B cell (primary cell): ENCODE data around the gene SNF8. TPM values are rescaled to one million over a fixed set of nuclear protein-coding genes. Genes with fewer than 3 reads are reported as not detected.
A peak's percentile ranks its signal among the peaks of the same experiment; 100 is the strongest.

Source experiments
- ATAC-seq: fragments of 200-7000 bp; cut with Tn5 transposase; one replicate; pipeline ENCODE4 v1.10.0; 2021; ENCODE audit warnings: low read depth, mild to moderate bottlenecking, moderate number of reproducible peaks, moderate library complexity
- CTCF ChIA-PET: fragments of 350-600 bp; sonication (Branson Sonifier 250); formaldehyde crosslinking; loops from one replicate; lab custom pipeline; 2021; ENCODE audit warnings: antibody characterized with exemption, inconsistent platforms; lab: Charles Lee
- POLR2A ChIA-PET: fragments of 350-600 bp; sonication (Branson Sonifier 250); formaldehyde crosslinking; loops from one replicate; lab custom pipeline; 2021; ENCODE audit warnings: antibody characterized with exemption; lab: Charles Lee
- DNase-seq: peaks from one replicate; pipeline ENCODE4 v3.0.0; 2013
- H2AFZ ChIP-seq: 2 replicates; pipeline ENCODE4 v1.6.1; 2012; ENCODE audit warnings: mild to moderate bottlenecking, low read depth, low read length; ENCODE audit not compliant: insufficient read depth, poor library complexity, severe bottlenecking
- H3K27ac ChIP-seq, 2 donors: 1 replicate in 1 of 2; 2 replicates in 1 of 2; pipeline ENCODE4 v1.5.1; 2012 to 2013; ENCODE audit warnings: low read length in 2 of 2, mild to moderate bottlenecking in 2 of 2, moderate library complexity in 1 of 2
- H3K27me3 ChIP-seq, 4 experiments: fragments of 200-600 bp in 1 of 4; sonication (generic) in 1 of 4; replicated peaks in 1 of 4; 1 replicate in 2 of 4; 2 replicates in 2 of 4; pipeline versions ENCODE4 v1.6.1 to v1.7.0; 2013 to 2016; ENCODE audit warnings: low read length in 3 of 4, mild to moderate bottlenecking in 2 of 4, mixed read lengths in 1 of 4, moderate library complexity in 1 of 4; ENCODE audit not compliant: insufficient read depth in 4 of 4, control insufficient read depth in 3 of 4; ENCODE audit errors: control extremely low read depth in 1 of 4
- H3K36me3 ChIP-seq, 2 experiments: replicated peaks in 1 of 2; 1 replicate in 1 of 2; 2 replicates in 1 of 2; pipeline versions ENCODE4 v1.6.1 to v1.7.1; 2013; ENCODE audit warnings: low read length in 1 of 2; ENCODE audit not compliant: insufficient read depth in 2 of 2, control insufficient read depth in 1 of 2; ENCODE audit errors: control extremely low read depth in 1 of 2, extremely low read depth in 1 of 2
- H3K4me1 ChIP-seq, 2 donors: fragments of 200-600 bp in 1 of 2; sonication (generic) in 1 of 2; 1 replicate in 1 of 2; 2 replicates in 1 of 2; pipeline versions ENCODE4 v1.5.1 to v1.6.1; 2013 to 2017; ENCODE audit warnings: low read length in 2 of 2; ENCODE audit not compliant: control insufficient read depth in 2 of 2, insufficient read depth in 2 of 2
- H3K4me2 ChIP-seq: replicated peaks from 2 replicates; pipeline ENCODE3; 2012; ENCODE audit warnings: mild to moderate bottlenecking, low read depth, low read length; ENCODE audit not compliant: poor library complexity, severe bottlenecking
- H3K4me3 ChIP-seq, 5 experiments: fragments of 200-600 bp in 1 of 5; sonication (generic) in 1 of 5; 1 replicate in 3 of 5; 2 replicates in 2 of 5; pipeline versions ENCODE4 v1.5.1 to v1.7.0; 2011 to 2016; ENCODE audit warnings: low read length in 4 of 5, mild to moderate bottlenecking in 4 of 5, low read depth in 2 of 5, control low read depth in 1 of 5, moderate library complexity in 1 of 5; ENCODE audit not compliant: insufficient read depth in 1 of 5; ENCODE audit errors: control extremely low read depth in 1 of 5, extremely low read depth in 1 of 5
- H3K79me2 ChIP-seq: fragments of 200-600 bp; sonication (generic); one replicate; pipeline ENCODE4 v1.6.0; 2016; ENCODE audit warnings: low read length; ENCODE audit not compliant: control insufficient read depth, insufficient read depth
- H3K9ac ChIP-seq: fragments of 200-600 bp; sonication (generic); 2 replicates; pipeline ENCODE4 v1.6.1; 2017; ENCODE audit warnings: mild to moderate bottlenecking, low read length, moderate library complexity
- H3K9me3 ChIP-seq, 3 donors: one replicate each; pipeline versions ENCODE4 v1.6.1 to v1.7.1; 2013; ENCODE audit warnings: low read length in 2 of 3; ENCODE audit not compliant: control insufficient read depth in 2 of 3, insufficient read depth in 1 of 3; ENCODE audit errors: control extremely low read depth in 1 of 3
- H4K20me1 ChIP-seq: 2 replicates; pipeline ENCODE4 v1.6.0; 2012; ENCODE audit warnings: mild to moderate bottlenecking, low read length; ENCODE audit not compliant: insufficient read depth, control insufficient read depth, poor library complexity, severe bottlenecking
- H3K27ac Mint-ChIP-seq: one replicate; pipeline ENCODE4 v1.8.0; 2021; ENCODE audit warnings: mixed read lengths
- H3K27me3 Mint-ChIP-seq: one replicate; pipeline ENCODE4 v1.8.0; 2021; ENCODE audit warnings: mixed read lengths
- H3K4me1 Mint-ChIP-seq: one replicate; pipeline ENCODE4 v1.8.0; 2021; ENCODE audit warnings: mixed read lengths
- H3K4me3 Mint-ChIP-seq: one replicate; pipeline ENCODE4 v1.8.0; 2021; ENCODE audit warnings: mixed read lengths
- H3K9me3 Mint-ChIP-seq: one replicate; pipeline ENCODE4 v1.8.0; 2022; ENCODE audit warnings: mixed read lengths; ENCODE audit not compliant: insufficient read depth
- CTCF ChIP-seq: fragments of 200-600 bp; IDR thresholded peaks from one replicate; pipeline ENCODE4 v1.8.0; 2022; ENCODE audit warnings: antibody characterized with exemption, mild to moderate bottlenecking
- EZH2 ChIP-seq: IDR thresholded peaks from 2 replicates; pipeline ENCODE4 v1.6.1; 2012; ENCODE audit warnings: borderline replicate concordance, low read depth, mild to moderate bottlenecking, moderate library complexity, low read length; ENCODE audit not compliant: insufficient read depth, poor library complexity, severe bottlenecking
- WGBS: methylation state at CpG from one replicate; pipeline ENCODE4 v1.1.5; 2013; ENCODE audit warnings: missing lambda C conversion rate; ENCODE audit not compliant: insufficient coverage; 5-methylcytosine and 5-hydroxymethylcytosine counted together
- intact Hi-C: fragments of 100-400 bp; cut with micrococcal nuclease; formaldehyde crosslinking; loops from one replicate; pipeline ENCODE4 v1.10.0; 2022
- polyA plus RNA-seq: library from polyadenylated mRNA; depleted of rRNA; stranded (reverse); fragments of >200 nt; gene quantifications from 2 replicates; pipeline ENCODE4 v1.2.3, GENCODE V29; 2012
- total RNA-seq, 2 donors: library from RNA; stranded (reverse); fragments of 120-200 nt in 1 of 2; gene quantifications; 1 replicate in 1 of 2; 2 replicates in 1 of 2; pipeline versions ENCODE4 v1.2.3 to v1.2.4, GENCODE V29; 2013 to 2022

Gene SNF8
- total and polyA plus RNA-seq, 2 donors (not counting 1 experiment from before 2014, with no cell fraction given), result 77.5 to 94.6 TPM

- peak overlapping the region; percentile 95 for H3K4me3 Mint-ChIP-seq
- H3K27me3 ChIP-seq, result no peaks in the 10 kb centered on the region
- H3K4me1 ChIP-seq, result peaks cover 26 to 30% of the 10 kb centered on the region in 2 donors
- TF ChIP-seq CTCF (no peak), EZH2 (no peak)
- ChIA-PET POLR2A (interaction anchor here (1.1 to 2.6 kb wide), 4 partner anchors 15 to 45 kb away, joined by 3 to 30 read pairs (median 6); partner anchors contain the start of genes ATP5MC1 and SNF8), CTCF (interaction anchor here (0.7 to 2.7 kb wide), 5 partner anchors 15 to 125 kb away, joined by 3 to 10 read pairs (median 5); partner anchors contain the start of gene ATP5MC1)
- H3K27ac ChIP-seq, result peak overlapping the region; percentile 78 to 82
- peak overlapping the region; percentile 67 for H3K9ac ChIP-seq
- intact Hi-C loops, result loop anchor here (1.0 to 10.0 kb wide), 5 partner anchors 15 to 881 kb away; partner anchors contain the start of genes ATP5MC1, CALCOCO2, CBX1 and KAT7
- H3K9me3 ChIP-seq, result no peaks in the 10 kb centered on the region
- peak overlapping the region; percentile 84 for H3K4me2 ChIP-seq
- H3K4me3 ChIP-seq, result peak overlapping the region; percentile 36 to 79 (median 72)
- no peak for DNase-seq
- peak overlapping the region; percentile 99 for H3K27ac Mint-ChIP-seq
- H3K36me3 ChIP-seq, result peaks cover 0 to 22% of the 10 kb centered on the region in 2 experiments
- WGBS, result 0% methylated on average over 1 of the region's 2 CpGs
- peaks cover 34% of the 10 kb centered on the region for H4K20me1 ChIP-seq
- peaks cover 45% of the 10 kb centered on the region for H3K79me2 ChIP-seq
- peaks cover 40% of the 10 kb centered on the region for H3K4me1 Mint-ChIP-seq
- no peaks in the 10 kb centered on the region for H3K9me3 Mint-ChIP-seq
- ATAC-seq, result no peak
- H2AFZ ChIP-seq, result peak overlapping the region; percentile 81
- H3K27me3 Mint-ChIP-seq, result no peaks in the 10 kb centered on the region
These were observed 37.0 kb downstream of the SNF8 start for GRCh38 chr17:48907713-48908046.

GRCh38 chr17:48905987-48906515 lies 38.6 kb downstream of the SNF8 start:
- ChIA-PET POLR2A (no interaction called here), CTCF (no interaction called here)
- Histone ChIP-seq H3K9ac (no peak overlapping the region), H2AFZ (no peak overlapping the region), H4K20me1 (peaks cover 23% of the 10 kb centered on the region), H3K36me3 (peaks cover 0 to 6% of the 10 kb centered on the region in 2 experiments), H3K79me2 (peaks cover 29% of the 10 kb centered on the region), H3K4me3 (no peak overlapping the region), H3K9me3 (no peaks in the 10 kb centered on the region), H3K27me3 (no peaks in the 10 kb centered on the region), H3K27ac (no peak overlapping the region), H3K4me2 (no peak overlapping the region), H3K4me1 (peaks cover 26 to 27% of the 10 kb centered on the region in 2 donors)
- 76% methylated on average over 4 of the region's 9 CpGs for WGBS
- ATAC-seq (no peak), DNase-seq (no peak)
- Mint-ChIP-seq H3K4me3 (no peak overlapping the region), H3K27me3 (no peaks in the 10 kb centered on the region), H3K4me1 (peaks cover 28% of the 10 kb centered on the region), H3K9me3 (no peaks in the 10 kb centered on the region), H3K27ac (no peak overlapping the region)
- intact Hi-C loops, result loop anchor here (5.0 to 10.0 kb wide), 2 partner anchors 74 to 801 kb away; partner anchors contain the start of genes CALCOCO2, CBX1 and SNX11
- TF ChIP-seq EZH2 (no peak), CTCF (no peak)
